Stimulated activated CD4-positive, alpha-beta T cell treated with anti-CD3 and anti-CD28 coated beads, Interleukin-2, amount 100 ng/mL, for 4 hours (primary cell): ENCODE measurements around the gene FCMR.
"Not testable (repeated sequence)": the region's sequence is repeated elsewhere in the genome, so short reads cannot be mapped to it uniquely, and the experiment has no call there.

Experiments
- DNase-seq: peaks from one replicate; pipeline ENCODE4 v3.0.0-alpha.2; 2020; ENCODE audit warnings: low read depth

Gene FCMR

DNA sequence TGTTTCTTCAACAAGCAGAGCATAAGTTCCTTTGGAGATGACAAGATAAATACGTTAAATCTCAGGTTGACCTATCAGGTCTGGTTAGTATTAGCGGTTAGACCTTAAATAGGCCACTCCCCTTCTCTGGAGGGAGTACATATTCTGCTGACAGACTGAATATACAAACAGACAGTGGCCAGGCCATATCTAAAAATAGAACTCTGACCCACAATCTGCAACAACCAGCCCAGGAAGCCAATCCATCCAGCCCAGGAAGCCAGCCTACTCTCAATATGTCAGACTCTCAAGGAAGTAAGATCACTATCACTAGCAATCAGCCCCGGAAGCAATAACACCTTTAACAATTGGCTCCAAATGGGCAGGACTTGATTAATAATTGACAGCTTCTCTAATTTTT is 49.6 kb downstream of the FCMR start:
- no peak for DNase-seq

DNA sequence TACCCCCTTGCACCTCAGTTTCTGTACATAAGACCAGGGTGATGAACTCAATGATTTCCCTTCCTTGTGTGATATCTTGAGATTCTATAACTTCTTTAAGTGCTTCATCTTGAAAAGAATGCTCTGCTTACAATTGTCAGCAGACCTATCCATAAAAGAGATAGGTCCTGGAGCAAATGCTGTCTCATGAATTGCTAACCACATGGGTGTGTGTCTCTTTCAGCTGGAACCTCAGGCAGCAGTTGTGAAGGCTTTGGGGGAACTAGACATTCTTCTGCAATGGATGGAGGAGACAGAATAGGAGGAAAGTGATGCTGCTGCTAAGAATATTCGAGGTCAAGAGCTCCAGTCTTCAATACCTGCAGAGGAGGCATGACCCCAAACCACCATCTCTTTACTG is 53.5 kb downstream of the FCMR start:
- DNase-seq: no peak

DNA sequence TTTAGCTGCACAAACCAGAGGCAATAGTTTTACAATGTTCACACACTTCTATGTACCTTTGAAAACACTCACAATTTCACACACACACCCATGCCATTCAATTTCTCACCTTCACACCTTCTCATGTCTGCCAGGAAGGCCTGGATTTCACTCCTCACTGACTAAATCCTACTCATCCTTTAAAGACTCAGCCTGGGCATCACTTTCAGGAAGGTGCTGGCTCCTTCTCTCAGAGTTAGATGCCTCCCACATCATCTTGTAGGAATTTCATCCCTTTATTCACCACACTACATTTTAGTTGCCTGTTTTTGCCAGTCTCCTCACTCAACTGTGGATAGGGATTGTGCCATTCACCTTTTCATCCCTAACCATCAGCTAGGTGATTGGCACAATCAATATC is 54.0 kb downstream of the FCMR start:
- no peak for DNase-seq

DNA sequence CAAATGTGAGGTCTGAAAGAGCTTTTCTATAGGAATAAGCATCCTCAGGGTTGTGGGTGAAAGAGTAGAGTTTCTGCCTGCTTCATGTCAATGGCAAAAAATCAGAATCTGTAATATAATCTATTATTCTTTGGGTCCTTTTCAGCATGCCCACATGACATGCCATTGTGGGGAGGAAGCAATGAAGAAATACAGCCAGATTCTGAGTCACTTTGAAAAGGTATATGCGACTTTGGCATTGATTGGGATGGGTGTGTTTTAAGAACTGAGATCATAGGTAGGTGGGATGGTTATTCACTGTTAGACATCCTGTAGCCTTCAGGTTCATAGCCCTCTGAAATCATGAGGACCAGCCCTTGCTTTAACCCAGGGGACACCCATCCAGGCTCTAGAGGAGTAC is 54.5 kb downstream of the FCMR start:
- no peak for DNase-seq

DNA sequence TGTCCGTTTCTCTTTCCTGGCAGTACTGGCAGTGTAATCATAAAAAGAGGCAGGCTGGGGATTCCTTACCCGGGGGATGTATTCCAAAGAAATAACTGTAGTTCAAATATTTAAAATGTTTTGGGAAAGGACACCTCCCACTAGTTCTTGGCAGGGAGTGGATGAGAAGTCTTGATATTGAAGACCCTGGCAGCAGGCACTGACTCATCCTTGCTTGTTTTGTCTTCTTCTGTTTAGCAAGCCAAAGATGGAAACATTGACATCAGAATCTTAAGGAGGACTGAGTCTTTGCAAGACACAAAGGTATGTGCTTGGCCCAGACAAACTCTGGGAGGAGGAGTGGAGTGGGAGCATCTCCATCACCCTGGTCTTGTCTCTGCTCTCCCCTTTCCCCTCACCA is 55.7 kb downstream of the FCMR start:
- no peak for DNase-seq

DNA sequence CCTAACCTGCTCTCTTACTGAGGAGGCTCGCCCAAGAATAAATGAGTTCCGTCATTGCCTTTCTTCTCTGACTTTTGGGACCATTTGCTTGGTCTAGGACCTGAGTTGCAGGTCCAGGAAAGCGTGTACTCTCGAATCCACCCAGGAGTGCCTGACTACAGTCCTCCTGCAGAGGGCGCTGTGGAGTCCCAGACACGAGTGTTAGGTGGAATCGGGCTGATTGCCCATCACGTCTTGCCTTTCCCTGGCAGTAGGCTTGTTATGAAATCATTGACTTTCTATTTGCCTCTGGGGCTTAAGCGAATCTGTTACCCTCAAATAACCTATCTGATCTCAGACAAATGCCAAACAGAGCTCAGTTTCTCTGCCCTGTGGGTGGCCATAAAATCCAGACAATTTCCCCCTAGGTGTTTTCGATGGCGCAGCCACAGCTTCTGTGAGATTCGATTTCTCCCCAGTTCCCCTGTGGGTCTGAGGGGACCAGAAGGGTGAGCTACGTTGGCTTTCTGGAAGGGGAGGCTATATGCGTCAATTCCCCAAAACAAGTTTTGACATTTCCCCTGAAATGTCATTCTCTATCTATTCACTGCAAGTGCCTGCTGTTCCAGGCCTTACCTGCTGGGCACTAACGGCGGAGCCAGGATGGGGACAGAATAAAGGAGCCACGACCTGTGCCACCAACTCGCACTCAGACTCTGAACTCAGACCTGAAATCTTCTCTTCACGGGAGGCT is 56.6 kb downstream of the FCMR start, which contains the start of gene IL20:
Gene IL20 (plus strand): TSS at position 685 of the 733 bp plus-strand sequence. CDS start 230 bp downstream, outside the sequence.
- DNase-seq: peak; percentile 77

DNA sequence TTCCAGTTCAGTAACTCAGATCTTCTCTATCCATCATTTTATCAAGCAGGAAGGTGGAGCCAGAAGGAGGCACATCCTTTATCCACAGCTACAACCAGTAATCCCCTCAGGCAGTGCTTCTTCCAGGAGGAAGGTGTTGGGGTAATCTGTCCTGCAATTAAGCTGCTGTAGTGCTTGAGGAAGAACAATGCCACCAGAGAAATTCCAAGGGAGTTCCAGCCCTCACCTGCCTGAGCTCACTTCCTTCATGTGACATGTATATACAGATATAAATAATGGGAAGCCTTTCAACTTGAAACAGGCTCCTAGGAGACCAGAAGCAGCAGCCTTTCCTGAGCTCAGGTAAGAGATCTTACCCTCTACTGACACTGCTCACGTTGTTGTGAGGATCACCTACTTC is 58.5 kb downstream of the FCMR start:
- no peak for DNase-seq

DNA sequence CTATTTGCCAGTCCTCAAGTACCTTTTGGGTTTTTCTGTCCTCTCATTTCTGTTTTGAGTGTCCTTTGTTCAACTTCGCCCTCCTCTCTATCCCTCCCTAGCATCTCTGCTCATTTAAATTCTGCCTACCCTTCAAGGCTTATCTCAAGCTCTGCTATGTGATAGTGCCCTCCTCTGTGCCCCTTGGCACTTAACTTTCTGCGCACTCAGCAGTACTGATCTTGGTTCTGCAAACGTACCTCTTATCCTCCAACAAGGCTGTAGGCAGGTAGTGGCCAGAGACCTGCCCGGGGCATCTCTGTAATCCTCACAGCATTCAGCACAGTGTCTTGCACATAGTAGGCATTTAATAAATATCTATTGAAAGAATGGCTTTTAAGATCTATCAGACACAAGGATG is 61.6 kb downstream of the FCMR start:
- no peak for DNase-seq

DNA sequence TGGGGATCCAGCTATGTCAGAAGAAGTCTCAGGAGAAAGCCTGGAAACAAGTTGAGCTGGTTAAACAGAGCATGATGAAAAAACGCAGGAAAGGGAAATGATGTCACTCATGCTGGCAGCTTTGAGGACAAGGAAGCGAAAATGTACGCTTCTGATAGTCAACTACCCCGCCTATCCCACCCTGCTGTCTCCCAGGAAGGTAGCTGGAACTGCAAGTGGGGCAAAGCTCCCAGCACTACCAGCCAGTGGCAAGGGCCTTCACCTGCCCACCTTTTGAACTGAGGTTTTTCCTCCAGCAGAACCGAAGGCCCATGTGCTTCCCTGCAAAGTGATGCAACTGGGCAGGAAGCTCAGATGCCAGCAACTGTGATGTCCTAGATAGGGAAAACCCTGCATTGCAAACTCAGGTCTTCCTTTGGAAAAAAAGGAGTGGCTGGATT is 62.6 kb downstream of the FCMR start:
- DNase-seq: no peak

DNA sequence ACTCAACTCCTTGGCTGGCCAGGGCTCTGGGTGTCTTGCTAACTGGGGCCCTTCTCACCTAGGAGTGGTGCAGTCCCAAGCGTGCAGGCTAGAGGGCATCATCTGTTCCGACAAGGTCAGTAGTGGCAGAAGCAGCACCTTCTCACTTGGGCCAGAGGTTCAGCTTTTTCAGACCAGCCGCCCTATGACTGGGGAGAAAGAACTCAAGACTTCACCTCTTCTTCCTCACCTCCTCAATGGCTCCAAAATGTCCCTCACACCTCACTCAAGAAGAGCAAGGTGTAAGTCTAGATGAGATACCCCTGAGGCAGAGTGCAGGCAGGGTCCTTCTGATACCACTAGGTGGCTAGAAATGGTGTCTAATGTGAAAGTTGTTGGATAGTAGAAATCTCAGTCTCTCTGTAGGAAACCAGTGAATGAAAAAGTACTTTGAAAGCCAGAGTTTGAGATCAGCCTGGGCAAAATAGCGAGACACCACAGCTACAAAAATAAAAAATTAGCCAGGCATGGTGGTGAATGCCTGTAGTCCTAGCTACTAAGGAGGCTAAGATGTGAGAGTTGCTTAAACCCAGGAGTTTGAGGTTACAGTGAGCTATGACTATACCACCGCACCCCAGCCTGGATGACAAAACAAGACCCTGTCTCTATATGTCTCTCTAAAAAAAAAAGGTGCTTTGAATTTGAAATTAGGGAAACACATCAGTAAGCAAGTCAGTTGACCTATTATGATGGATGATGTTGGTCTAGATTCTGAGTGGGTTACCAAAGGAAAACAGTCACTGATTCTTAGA is 64.9 kb downstream of the FCMR start:
- DNase-seq: no peak

DNA sequence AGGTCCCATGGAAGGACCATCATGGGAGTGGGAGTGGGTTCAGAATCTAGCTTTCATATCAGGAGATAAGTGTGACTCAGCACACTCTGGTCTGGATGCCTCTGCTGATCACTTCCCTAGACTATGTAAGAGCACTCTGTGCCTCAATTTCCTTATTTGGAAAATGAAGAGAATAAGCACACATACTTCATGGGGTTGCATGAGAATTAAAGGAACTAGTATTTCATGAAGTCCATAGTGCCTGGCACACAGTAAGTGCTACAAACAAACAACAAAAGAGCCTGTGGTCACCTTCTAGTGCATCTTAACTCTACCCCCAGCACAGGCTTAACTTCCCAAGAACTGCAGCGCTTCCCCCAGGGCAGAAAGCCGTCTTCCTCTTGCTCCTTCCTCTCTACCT is 65.9 kb downstream of the FCMR start:
- no peak for DNase-seq

DNA sequence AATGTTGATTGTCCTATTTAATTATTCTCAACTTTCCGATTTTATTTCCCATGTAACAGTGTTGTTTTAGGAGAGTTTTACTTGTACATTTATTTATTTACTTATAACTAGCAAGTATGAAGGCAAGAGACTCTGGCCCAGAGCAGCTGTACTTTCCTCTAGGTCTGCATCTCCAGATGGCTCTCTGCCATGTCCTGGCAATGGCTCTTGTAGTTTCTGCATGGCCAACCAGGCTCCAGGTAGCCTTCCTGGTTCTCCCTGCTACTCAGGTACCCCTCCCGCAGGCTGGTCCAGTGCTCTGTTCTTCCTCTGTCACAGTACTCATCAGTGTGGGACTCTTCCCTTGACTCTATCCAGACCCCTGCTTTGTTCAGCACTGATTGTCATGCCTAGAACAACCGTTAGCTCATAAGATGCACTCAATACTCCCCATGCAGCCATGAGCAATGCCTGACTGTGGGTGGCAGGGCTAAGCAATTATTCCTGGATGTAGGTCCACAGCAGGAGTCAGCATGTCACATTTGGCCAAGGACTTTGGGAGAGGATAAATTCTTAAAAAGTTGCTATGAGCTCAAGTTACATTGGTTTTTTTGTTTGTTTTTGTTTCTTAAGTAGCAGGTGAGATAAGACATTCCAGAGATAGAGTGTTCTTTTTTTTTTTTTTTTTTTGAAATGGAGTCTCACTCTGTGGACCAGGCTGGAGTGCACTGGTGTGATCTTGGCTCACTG is 67.2 kb downstream of the FCMR start:
- DNase-seq: no peak

DNA sequence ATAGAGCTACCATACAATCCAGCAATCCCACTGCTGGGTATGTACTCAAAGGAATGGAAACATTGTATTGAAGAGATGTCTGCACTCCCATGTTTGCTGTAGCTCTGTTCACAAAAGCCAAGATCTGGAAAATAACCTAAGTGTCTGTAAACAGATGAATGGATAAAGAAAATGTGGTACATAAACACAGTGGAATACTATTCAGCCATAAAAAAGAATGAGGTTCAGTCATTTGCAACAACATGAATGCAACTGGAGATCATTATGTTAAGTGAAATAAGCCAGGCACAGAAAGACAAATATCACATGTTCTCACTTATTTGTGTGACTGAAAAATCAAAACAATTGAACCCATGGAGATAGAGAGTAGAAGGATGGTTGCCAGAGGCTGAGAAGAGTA is 68.0 kb downstream of the FCMR start:
- not testable (repeated sequence) for DNase-seq
